G401 (cell line): ENCODE measurements around the gene GLT8D1. TPM values are rescaled to one million over a fixed set of nuclear protein-coding genes. Genes with fewer than 3 reads are reported as not detected.
A peak's percentile ranks its signal among the peaks of the same experiment; 100 is the strongest.
"Not testable (repeated sequence)": the region's sequence is repeated elsewhere in the genome, so short reads cannot be mapped to it uniquely, and the experiment has no call there.

Source experiments
- DNase-seq: peaks from one replicate; pipeline ENCODE4 v3.0.0-alpha.2; 2015; ENCODE audit warnings: low spot score
- in situ Hi-C: cut with HindIII; loops from 2 replicates; pipeline ENCODE4 v1.10.0; 2016; ENCODE audit warnings: low sequenced_read_pairs, mixed read lengths
- total RNA-seq: library from RNA; depleted of rRNA; stranded (reverse); fragments of >200 nt; shearing (Covaris generic); gene quantifications from 2 replicates; pipeline ENCODE4 v1.2.3, GENCODE V29; 2014; rRNA removed

The GLT8D1 gene
- total RNA-seq: 77.8 and 104 TPM in 2 replicates

- in situ Hi-C loops: no loop called here
- DNase-seq: peak; percentile 89
Observed at GRCh38 chr3:52705688-52706686, at the start of gene GLT8D1, which contains the start of gene SPCS1. Gene GLT8D1, minus strand, starts transcription at chr3:52705791. Its CDS starts 5,331 bp downstream, at chr3:52700460. Gene SPCS1, plus strand, starts transcription at chr3:52706106. Its CDS starts 141 bp downstream, at chr3:52706247.

- in situ Hi-C loops: no loop called here
- DNase-seq: no peak
Observed at GRCh38 chr3:52754373-52754772, 48.8 kb upstream of the GLT8D1 start.

- in situ Hi-C loops: no loop called here
- DNase-seq: no peak
Observed at GRCh38 chr3:52752045-52752660, 46.6 kb upstream of the GLT8D1 start.

GRCh38 chr3:52743721-52744120, 38.1 kb upstream of the GLT8D1 start:
- in situ Hi-C loops: no loop called here
- DNase-seq: no peak

GRCh38 chr3:52743152-52743551, 37.6 kb upstream of the GLT8D1 start:
- in situ Hi-C loops: no loop called here
- no peak for DNase-seq

GRCh38 chr3:52742418-52743041, 36.9 kb upstream of the GLT8D1 start:
- in situ Hi-C loops: no loop called here
- DNase-seq: peak; percentile 27

GRCh38 chr3:52739730-52740129, 34.1 kb upstream of the GLT8D1 start:
- DNase-seq: no peak
- in situ Hi-C loops: no loop called here

- DNase-seq: no peak
- in situ Hi-C loops: no loop called here
Observed at GRCh38 chr3:52733256-52733891, 27.8 kb upstream of the GLT8D1 start.

- in situ Hi-C loops: no loop called here
Observed at GRCh38 chr3:52731590-52731989, 26.0 kb upstream of the GLT8D1 start.

GRCh38 chr3:52730681-52731080, 25.1 kb upstream of the GLT8D1 start:
- in situ Hi-C loops: no loop called here
- DNase-seq: no peak

More at GRCh38 chr3:52731590-52731989, 26.0 kb upstream of the GLT8D1 start:
- DNase-seq: no peak

- DNase-seq, in situ Hi-C loops: not testable (repeated sequence)
Observed at GRCh38 chr3:52728753-52729152, 23.2 kb upstream of the GLT8D1 start.

- in situ Hi-C loops: no loop called here
- DNase-seq: no peak
Observed at GRCh38 chr3:52724511-52724910, 18.9 kb upstream of the GLT8D1 start.

GRCh38 chr3:52723935-52724334, 18.3 kb upstream of the GLT8D1 start:
- in situ Hi-C loops: no loop called here
- no peak for DNase-seq

GRCh38 chr3:52722491-52722890, 16.9 kb upstream of the GLT8D1 start:
- DNase-seq: no peak
- in situ Hi-C loops: no loop called here

- no peak for DNase-seq
- in situ Hi-C loops: no loop called here
Observed at GRCh38 chr3:52721730-52722008, 16.1 kb upstream of the GLT8D1 start.

GRCh38 chr3:52721002-52721729, 15.6 kb upstream of the GLT8D1 start:
- in situ Hi-C loops: no loop called here
- no peak for DNase-seq

- in situ Hi-C loops: no loop called here
- no peak for DNase-seq
Observed at GRCh38 chr3:52719618-52720017, 14.0 kb upstream of the GLT8D1 start.

GRCh38 chr3:52715714-52716305, 10.2 kb upstream of the GLT8D1 start:
- no peak for DNase-seq

More at GRCh38 chr3:52715714-52716305, 10.2 kb upstream of the GLT8D1 start:
- in situ Hi-C loops: no loop called here
